Smooth muscle cell (in vitro differentiated cells): ENCODE data around the gene DPYSL4. TPM values are rescaled to one million over a fixed set of nuclear protein-coding genes. Genes with fewer than 3 reads are reported as not detected.

Experiments used
- DNase-seq: peaks from one replicate; lab custom pipeline; 2025; ENCODE audit not compliant: unreplicated experiment; lab: John Stamatoyannopoulos, UW
- H2AFZ ChIP-seq: fragments of 200-600 bp; sonication (generic); 2 replicates; pipeline ENCODE4 v1.6.0; 2016; ENCODE audit warnings: antibody characterized with exemption, low read depth, mild to moderate bottlenecking
- H3F3A ChIP-seq: fragments of 200-600 bp; sonication (generic); 2 replicates; pipeline ENCODE4 v1.6.0; 2017; ENCODE audit warnings: antibody characterized with exemption, low read depth
- H3K27ac ChIP-seq: fragments of 200-600 bp; sonication (generic); 2 replicates; pipeline ENCODE4 v1.5.1; 2016; ENCODE audit warnings: low read depth, mild to moderate bottlenecking
- H3K27me3 ChIP-seq: fragments of 200-600 bp; sonication (generic); 2 replicates; pipeline ENCODE4 v1.6.1; 2016; ENCODE audit warnings: low read depth, mild to moderate bottlenecking
- H3K36me3 ChIP-seq: fragments of 200-600 bp; sonication (generic); 2 replicates; pipeline ENCODE4 v1.5.1; 2016; ENCODE audit warnings: low read depth
- H3K4me1 ChIP-seq: fragments of 200-600 bp; sonication (generic); 2 replicates; pipeline ENCODE4 v1.5.1; 2016; ENCODE audit warnings: low read depth
- H3K4me2 ChIP-seq: fragments of 200-600 bp; sonication (generic); 2 replicates; pipeline ENCODE4 v1.6.0; 2016; ENCODE audit warnings: mild to moderate bottlenecking
- H3K4me3 ChIP-seq: fragments of 200-600 bp; sonication (generic); 2 replicates; pipeline ENCODE4 v1.5.1; 2016; ENCODE audit warnings: mild to moderate bottlenecking
- H3K79me2 ChIP-seq: fragments of 200-600 bp; sonication (generic); 2 replicates; pipeline ENCODE4 v1.6.0; 2016; ENCODE audit warnings: low read depth, mild to moderate bottlenecking
- H3K9ac ChIP-seq: fragments of 200-600 bp; sonication (generic); 2 replicates; pipeline ENCODE4 v1.6.0; 2016; ENCODE audit warnings: low read depth
- H3K9me3 ChIP-seq: fragments of 200-600 bp; sonication (generic); replicated peaks from 2 replicates; pipeline ENCODE4 v1.5.1; 2016; ENCODE audit warnings: low read depth
- H4K20me1 ChIP-seq: fragments of 200-600 bp; sonication (generic); 2 replicates; pipeline ENCODE4 v1.6.0; 2016; ENCODE audit warnings: low read depth
- CTCF ChIP-seq: fragments of 200-600 bp; sonication (generic); IDR thresholded peaks from 2 replicates; pipeline ENCODE4 v1.5.1; 2017; ENCODE audit warnings: borderline replicate concordance, mild to moderate bottlenecking, antibody characterized with exemption; ENCODE audit not compliant: insufficient read depth, poor library complexity, severe bottlenecking
- WGBS: methylation state at CpG from one replicate; pipeline ENCODE4 v1.1.7; 2016; ENCODE audit warnings: low lambda C conversion rate; 5-methylcytosine and 5-hydroxymethylcytosine counted together
- polyA plus RNA-seq: library from polyadenylated mRNA; unstranded; fragments of >200 nt; fragmentation: Nextera tagmentation; extraction: Ambion mirVana; gene quantifications from 2 replicates; pipeline ENCODE4 v1.2.1, GENCODE V29; 2016
- total RNA-seq: library from RNA; depleted of rRNA; stranded (reverse); fragments of >200 nt; gene quantifications from 2 replicates; pipeline ENCODE4 v1.2.3, GENCODE V29; 2014

The DPYSL4 gene
- total and polyA plus RNA-seq, 2 experiments from 2014 or later: 6.0 to 7.4 TPM

- no peaks in the 10 kb centered on the region for H4K20me1 ChIP-seq
- H3K79me2 ChIP-seq: no peaks in the 10 kb centered on the region
- no peak overlapping the region for H3K9ac ChIP-seq
- H3K4me1 ChIP-seq: peaks cover 9% of the 10 kb centered on the region
- peaks cover 38% of the 10 kb centered on the region for H3K27me3 ChIP-seq
- no peak overlapping the region for H2AFZ ChIP-seq
- DNase-seq: no peak
- H3K4me3 ChIP-seq: no peak overlapping the region
- H3K9me3 ChIP-seq: no peaks in the 10 kb centered on the region
- no peaks in the 10 kb centered on the region for H3K36me3 ChIP-seq
- no peak overlapping the region for H3K27ac ChIP-seq
- 78% methylated on average over 19 of the region's 19 CpGs for WGBS
- H3F3A ChIP-seq: no peaks in the 10 kb centered on the region
- no peak overlapping the region for H3K4me2 ChIP-seq
- TF ChIP-seq CTCF: no peak
These were observed 9.9 kb upstream of the DPYSL4 start for GRCh38 chr10:132176623-132177500.

- TF ChIP-seq CTCF: no peak
- no peak for DNase-seq
- Histone ChIP-seq H3K79me2 (no peaks in the 10 kb centered on the region), H3K27ac (no peak overlapping the region), H3K36me3 (no peaks in the 10 kb centered on the region), H3K4me1 (peaks cover 9% of the 10 kb centered on the region), H3K4me2 (no peak overlapping the region), H2AFZ (no peak overlapping the region), H3K4me3 (no peak overlapping the region), H3K9ac (no peak overlapping the region), H4K20me1 (no peaks in the 10 kb centered on the region), H3K27me3 (peaks cover 50% of the 10 kb centered on the region), H3F3A (no peaks in the 10 kb centered on the region), H3K9me3 (no peaks in the 10 kb centered on the region)
- 77% methylated on average over 6 of the region's 6 CpGs for WGBS
These were observed 8.7 kb upstream of the DPYSL4 start for GRCh38 chr10:132178046-132178445.

- no peaks in the 10 kb centered on the region for H3K79me2 ChIP-seq
These were observed 7.8 kb upstream of the DPYSL4 start for GRCh38 chr10:132178672-132179545.

More at GRCh38 chr10:132178672-132179545, 7.8 kb upstream of the DPYSL4 start:
- H3K27ac ChIP-seq: no peak overlapping the region
- no peak overlapping the region for H2AFZ ChIP-seq
- WGBS: 84% methylated on average over 23 of the region's 23 CpGs
- peaks cover 9% of the 10 kb centered on the region for H3K4me1 ChIP-seq
- TF ChIP-seq CTCF: no peak
- no peak for DNase-seq
- no peaks in the 10 kb centered on the region for H3K36me3 ChIP-seq
- no peaks in the 10 kb centered on the region for H3K9me3 ChIP-seq
- H3K27me3 ChIP-seq: peaks cover 59% of the 10 kb centered on the region
- H3F3A ChIP-seq: no peaks in the 10 kb centered on the region
- H3K9ac ChIP-seq: no peak overlapping the region
- no peaks in the 10 kb centered on the region for H4K20me1 ChIP-seq
- H3K4me2 ChIP-seq: no peak overlapping the region
- no peak overlapping the region for H3K4me3 ChIP-seq
